Stimulated activated CD8-positive, alpha-beta memory T cell treated with anti-CD3 and anti-CD28 coated beads, Interleukin-15, amount 100 ng/mL, for 48 hours (primary cell): ENCODE measurements around the gene ADD1.
"Not testable (repeated sequence)": the region's sequence is repeated elsewhere in the genome, so short reads cannot be mapped to it uniquely, and the experiment has no call there.

ENCODE experiments used
- DNase-seq, 2 donors: peaks; one replicate each; pipeline ENCODE4 v3.0.0-alpha.2; 2020; ENCODE audit warnings: low read depth in 2 of 2

Gene ADD1

DNA sequence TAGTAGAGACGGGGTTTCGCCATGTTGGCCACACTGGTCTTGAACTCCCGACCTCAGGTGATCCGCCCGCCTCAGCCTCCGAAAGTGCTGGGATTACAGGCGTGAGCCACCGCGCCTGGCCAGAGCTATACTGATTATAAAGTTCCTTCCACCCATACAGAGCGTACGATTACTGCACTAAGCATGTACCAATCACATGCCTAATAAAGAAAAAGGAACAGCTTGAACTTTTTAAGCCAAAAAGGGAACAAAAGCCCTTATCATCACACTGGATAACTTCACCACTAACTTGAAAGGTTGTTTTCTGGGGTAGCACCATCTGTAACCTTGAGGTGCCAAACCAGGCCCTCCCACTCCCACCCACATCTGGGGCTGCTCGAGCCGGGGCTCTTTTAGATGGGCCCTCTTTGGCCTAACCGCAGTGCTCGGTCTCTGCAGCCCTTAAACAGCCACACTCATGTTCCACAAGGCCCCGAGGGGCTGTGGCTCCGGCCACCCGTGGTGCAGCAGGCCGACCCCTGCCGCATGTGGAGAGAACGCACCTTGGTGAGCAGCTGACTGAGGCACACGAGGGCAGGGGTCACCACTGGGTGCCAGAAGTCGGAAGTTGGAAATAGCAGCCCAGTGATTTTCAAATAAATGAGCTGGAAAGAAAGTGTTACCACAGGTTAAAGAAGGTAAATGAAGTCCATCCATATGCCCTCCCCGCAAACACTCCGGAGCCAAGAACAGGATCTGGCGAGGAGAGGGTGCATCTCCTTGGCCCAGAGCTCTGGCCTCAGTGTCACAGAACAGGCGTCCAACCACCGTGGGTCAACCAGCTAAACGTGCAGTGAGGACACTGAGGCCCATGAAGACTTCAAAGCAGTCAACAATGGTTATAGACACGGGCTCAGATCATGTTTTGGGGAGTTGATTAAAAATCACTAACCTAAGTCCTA lies 101.2 kb downstream of the ADD1 start:
- no peak for DNase-seq

DNA sequence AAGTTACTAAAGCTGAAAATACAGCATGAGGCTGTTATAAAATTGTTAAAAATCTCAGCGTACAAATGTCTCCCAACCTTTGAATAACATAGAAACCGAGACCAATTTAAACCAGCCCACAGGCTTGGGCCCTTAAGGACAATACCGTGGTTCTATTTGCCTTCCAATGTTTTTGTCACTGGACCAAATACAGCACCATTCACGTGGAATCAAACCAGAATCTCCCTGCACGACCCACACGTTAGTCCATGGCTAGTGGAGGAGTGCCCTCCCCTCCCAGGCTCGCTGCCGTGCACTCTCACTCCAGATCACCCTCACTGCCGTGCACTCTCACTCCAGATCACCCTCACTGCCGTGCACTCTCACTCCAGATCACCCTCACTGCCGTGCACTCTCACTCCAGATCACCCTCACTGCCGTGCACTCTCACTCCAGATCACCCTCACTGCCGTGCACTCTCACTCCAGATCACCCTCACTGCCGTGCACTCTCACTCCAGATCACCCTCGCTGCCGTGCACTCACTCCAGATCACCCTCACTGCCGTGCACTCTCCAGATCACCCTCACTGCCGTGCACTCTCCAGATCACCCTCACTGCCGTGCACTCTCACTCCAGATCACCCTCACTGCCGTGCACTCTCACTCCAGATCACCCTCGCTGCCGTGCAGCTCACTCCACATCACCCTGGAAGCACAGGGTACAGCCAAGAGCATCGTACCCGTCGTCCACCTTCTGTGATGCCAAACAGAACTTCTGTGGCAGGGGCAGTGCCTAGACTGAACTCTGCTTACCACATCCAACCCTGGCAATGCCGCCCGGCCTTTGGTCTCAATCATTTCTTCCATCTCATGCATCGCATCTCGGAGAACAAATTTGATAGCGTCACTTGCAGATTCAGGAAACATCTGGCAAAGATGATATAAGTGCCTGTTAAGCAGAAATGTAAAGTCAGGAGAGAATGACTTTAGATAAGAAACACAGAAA lies 102.3 kb downstream of the ADD1 start:
- not testable (repeated sequence) for DNase-seq

DNA sequence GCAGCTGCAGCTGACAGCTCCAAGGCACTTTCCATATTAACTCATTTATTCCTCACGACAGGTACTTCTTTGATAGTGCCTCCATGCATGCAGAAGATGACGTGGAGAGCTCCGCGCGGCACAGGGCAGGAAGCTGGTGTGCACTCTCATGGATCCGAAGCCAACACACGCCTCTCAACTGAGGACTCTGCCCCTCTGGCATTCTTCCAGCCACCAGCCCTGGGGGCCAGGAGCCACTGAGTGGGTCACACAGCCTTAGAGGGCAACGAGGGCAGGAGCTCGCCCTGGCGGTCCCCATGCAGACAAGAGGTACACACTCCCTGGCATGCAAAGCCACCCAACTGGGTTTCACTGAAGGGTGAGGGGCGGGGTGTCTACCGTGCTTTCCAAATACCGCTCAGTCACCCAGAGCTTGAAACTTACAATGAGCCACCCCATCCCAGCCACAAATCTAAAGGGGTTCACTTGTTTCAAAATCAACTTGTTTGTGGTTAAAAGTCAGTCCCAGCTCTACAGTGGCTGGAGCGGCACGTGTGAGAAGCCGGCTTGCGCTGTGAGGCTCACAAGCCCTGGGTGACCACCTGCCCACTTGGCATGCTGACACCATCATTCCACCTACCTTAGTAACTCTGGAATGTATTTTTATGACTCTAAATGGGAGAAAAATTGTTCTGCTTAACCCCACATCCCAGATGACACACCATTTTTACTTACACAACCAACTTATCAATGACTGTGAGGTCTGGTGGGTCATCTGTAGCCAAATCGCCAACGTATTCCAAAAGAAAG lies 103.4 kb downstream of the ADD1 start:
- no peak for DNase-seq

DNA sequence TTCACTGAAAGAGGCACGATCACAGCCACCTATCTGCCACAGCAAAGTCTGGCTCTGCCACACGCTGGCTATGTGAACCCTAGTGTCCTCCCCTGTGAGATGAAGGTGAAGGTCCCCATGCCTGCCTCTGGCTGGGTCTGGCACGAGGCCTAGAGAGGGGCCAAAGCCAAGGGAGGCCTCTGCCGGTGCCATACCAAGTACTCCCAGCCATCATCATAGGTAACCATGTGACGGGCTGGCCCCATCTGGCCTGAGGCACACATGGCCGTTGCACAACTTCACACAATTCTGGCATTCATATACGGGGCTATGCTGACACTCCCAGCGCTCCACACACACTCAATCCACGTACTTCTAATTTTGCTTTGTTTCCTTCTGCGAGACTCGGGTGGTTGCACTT lies 104.3 kb downstream of the ADD1 start:
- DNase-seq = no peak

DNA sequence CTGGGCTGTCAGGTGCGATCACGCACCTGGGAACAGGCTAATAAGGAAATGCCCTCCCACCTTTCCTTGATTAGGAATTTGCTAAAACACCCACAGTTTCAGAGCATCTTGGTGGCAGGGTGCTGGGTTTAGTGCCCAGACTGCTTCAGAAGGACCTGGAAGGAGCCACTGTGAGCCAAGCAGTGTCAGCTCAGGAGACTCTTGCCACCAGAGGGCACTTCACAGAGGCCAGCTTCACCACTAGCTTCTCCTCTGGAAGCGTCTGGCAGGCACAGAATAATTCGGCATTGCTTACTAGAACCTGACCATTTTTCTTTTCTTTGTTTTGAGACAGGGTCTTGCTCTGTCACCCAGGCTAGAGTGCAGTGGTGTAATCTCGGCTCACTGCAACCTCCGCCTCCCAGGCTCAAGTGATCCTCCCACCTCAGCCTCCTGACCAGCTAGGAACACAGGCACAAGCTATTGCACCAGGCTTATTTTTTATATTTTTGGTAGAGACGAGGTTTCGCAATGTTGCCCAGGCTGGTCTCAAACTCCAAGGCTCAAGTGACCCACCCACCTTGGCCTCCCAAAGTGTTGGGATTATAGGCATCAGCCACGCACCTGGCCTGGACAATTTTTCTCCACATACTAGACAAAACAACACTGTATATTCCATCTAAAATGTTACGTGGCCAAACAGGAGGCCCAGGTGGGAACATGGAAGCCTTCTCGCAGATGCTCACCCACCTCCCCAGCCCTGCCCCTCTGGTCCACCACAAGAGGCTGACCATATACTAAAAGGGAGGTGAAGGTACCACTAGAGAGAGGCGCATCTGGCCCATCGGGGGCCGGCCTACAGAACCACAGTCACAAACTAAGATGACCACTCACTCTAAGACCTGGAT lies 105.5 kb downstream of the ADD1 start:
- no peak for DNase-seq

DNA sequence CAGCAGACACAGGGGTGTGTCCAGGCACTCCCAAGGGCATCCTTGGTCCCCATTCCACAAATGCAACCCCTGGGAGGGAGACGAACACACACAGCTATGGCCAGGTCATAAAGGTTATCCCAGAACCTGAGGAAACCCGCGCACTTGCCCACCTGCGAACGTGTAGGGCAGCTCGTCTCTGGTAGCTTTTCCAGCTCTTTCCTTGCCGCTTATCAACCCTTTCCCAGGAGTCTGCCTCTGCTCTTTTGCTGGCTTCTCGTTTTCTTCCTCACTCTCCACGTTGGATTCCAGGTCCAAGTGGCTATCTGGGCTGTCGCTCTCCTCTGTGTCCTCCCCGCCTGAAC lies 106.1 kb downstream of the ADD1 start:
- DNase-seq = no peak

DNA sequence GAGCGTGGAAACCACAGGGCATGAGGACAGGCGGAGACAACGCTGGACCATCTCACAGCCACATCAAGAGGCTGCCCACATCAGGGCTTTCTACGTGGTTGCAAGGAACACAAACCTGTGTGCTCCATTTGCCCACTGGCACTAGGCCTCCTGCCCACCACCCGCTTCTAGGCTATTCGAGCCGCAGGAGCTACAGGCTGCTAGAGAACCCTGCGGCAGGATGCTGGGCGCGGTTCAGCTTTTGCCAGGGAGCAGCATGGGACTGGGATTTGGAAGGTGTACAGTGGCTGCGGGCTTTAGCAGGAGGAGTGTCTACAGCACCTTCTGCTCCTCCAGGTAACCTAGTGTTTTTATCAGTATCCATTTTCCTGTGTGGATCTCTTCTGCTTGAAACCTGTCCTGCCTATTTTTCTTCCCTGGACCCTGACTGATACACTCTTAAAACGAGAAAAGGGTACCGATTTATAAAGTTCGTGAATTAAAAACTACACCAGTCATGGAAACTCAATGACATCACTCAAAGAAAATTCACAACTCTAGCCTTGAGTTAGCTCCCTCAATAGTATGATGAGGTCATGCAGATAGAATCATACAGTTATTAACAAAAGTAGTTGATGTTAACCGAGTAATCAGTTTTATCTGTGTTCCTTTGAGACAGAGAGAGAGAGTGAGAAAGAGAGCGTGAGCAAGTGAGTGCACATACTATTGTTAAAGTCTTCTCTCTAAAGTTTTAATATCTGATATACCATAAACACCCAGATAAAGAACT lies 106.8 kb downstream of the ADD1 start:
- no peak for DNase-seq

DNA sequence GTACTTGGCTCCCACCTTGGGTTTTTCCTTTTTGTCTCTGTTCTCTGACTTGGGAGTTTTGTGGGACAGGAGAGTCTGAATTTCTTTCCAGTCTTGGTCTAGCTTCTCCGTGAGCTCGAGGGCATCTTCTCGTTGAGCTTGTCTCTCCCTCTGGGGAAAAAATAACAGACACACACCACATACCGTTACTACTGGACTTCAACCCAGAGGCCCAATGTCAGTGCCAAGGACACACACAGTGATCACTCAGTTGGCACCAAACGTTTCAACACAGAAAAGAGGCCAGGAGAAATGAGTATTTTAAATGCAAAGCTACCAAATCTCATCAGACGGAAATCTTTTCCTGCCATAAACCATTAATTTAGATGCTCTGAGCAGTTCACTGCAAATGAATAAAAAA lies 109.9 kb downstream of the ADD1 start:
- DNase-seq = no peak

DNA sequence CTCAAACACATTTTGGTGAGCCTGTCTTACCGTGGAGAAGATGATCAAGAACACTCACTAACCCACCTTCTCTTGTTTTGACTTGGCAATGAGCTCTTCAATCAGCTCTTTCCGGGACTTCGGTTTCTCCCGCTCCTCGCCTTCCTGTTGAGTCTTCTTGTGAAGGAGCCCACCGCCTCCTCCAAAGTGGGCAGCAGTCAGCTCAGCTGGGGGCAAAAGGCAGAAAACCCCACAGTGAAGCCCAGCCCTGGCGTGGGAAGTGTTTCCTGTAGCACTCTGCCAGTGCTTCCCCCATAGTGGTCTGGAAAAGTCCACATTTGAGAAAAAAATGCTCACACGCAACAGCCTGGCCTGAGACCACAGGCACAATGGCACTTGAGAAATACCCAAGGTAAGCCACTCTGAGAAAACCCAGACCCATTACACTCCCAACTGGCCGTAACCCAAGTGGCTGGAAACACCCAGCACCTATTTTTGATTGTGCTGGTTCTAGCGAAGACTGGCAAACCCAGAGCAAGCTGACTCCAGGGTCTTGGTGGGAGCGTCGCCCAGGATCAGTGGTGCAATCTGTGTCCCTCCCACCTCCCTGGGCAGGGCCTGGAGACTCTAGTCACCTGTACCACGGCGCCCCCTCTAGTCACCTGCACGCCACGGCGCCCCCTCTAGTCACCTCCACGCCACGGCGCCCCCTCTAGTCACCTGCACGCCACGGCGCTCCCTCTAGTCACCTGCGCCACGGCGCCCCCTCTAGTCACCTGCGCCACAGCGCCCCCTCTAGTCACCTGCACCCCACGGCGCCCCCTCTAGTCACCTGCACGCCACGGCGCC lies 110.9 kb downstream of the ADD1 start:
- DNase-seq = peak; percentile 82 to 86

DNA sequence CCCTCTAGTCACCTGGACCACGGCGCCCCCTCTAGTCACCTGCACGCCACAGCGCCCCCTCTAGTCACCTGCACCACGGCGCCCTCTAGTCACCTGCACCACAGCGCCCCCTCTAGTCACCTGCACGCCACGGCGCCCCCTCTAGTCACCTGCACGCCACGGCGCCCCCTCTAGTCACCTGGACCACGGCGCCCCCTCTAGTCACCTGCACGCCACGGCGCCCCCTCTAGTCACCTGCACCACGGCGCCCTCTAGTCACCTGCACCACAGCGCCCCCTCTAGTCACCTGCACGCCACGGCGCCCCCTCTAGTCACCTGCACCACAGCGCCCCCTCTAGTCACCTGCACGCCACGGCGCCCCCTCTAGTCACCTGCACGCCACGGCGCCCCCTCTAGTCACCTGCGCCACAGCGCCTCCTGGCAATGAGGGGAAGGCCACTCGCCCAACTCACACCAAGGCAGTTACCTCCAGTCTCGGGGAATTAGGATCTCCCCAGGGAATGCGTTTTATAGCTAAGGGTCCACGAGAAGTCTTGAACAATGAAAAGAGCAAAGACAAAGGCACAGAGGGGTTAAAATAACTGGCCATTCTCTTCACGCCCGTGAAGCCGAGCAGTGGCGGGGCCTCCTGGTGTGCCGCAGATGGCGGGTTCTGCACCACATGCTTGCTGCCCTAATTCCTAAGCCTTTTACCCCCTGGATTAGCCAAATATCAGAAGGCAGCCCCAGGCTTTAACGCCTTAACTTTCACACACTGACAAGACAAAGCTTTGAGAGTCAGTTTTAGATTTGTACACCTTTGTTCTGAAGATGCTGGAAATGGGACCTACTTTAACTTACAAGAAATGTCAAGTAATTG lies 111.8 kb downstream of the ADD1 start:
- not testable (repeated sequence) for DNase-seq

DNA sequence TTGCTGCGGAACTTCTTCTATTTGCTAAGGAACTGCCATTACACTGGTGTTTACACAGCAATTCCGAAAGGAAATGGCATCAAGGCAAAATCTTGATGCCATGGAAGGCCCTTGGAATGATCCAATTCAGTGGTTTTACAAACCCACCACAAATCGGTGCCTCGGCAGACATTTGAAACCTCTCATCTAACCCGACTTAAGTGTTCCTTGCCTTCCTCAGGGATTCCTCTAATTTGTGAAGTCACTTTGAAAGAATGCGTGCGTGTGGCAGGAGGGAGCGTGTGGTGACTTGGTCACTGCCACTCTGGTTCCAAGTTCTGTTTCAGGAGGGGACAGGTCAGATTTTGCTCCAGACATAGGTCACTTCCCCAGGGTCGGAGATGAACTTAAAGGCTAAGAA lies 114.8 kb downstream of the ADD1 start:
- DNase-seq = no peak

DNA sequence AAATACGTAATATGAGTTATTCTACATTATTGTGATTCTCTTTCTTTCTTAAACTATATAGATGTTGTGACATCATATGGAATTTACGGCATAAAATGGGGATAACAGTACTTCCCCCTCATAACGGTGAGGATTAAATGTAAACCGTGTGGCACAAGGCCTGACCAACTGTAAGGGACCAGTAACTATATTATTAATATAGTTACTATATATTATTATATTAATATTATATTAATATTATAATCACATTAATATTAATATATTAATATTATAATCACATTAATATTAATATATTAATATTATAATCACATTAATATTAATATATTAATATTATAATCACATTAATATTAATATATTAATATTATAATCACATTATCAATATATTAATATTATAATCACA lies 116.8 kb downstream of the ADD1 start:
- DNase-seq = not testable (repeated sequence)

DNA sequence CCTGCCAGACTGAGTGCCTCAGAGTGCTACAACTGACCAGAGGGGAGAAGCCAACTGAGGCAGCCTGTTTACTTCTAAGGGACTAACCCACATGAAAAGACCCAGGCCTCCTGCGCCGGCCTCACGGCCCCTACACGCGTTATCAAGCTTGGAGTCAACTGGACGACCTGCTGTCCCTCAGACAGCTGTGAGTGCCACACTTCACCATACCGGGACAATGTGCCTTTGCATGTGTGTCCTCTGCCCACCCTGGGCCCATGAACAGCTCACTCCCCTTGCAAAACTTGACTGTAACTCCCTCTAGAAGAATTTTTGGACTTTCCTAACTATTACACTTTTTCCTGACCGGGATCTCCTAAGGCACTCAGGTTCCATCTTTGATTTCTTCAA lies 117.8 kb downstream of the ADD1 start:
- DNase-seq = no peak

DNA sequence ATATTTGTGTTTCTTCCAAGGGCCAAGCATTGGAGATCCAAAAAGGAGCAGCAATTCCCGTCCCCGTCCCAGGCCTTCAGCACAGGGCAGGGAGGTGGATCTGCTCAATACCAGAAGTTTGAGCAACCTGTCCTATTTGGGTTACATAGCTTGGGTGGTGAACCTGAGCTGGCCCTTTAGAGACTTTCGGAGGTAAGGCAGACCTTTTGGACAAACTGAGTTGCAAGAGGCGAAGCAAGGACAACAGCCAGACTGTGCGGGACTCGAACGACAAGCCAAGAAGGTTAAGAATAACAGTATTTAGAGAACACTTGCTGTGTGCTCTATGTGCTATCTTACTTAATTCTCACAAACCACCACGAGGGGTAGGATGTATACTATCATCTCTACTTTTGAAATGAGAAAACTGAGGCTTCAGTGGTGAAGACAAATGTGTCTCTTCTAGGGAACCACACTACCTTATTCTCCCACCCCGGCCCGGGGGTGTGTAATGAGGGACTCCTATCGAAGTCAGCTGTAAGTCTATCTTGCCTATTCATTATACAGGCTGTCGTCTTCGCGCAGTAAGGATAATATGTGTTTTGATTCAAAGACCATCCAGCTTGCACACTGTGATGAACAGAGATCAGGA lies 118.3 kb downstream of the ADD1 start:
- DNase-seq = peak; percentile 61 to 78

DNA sequence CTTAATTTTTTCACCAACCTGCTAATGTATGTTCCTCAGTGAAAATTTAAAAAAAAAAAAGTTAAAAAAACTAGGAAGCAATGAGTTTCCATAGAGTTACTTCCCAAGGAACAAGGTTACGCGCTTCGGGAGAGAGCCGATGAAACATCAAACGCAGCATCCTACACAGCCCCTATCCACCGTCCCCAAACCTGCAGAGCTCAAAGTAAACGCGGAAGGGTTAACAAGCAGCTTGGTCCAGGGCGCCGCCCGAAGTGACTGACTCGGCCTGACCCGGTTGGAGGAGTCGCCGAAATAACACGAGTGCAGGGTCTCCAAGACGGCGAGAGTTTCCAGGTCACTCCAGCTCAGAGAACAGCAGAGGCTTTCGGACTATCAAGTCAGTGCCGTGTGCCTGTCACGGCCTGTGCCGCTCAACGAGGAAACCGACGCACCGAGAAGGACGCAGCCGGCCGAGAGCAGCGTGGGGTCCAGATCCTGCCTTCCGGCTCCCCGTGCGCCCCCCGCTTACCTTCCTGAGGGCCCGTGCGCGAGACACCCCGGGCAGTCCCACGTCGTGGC lies 119.0 kb downstream of the ADD1 start:
- no peak for DNase-seq

DNA sequence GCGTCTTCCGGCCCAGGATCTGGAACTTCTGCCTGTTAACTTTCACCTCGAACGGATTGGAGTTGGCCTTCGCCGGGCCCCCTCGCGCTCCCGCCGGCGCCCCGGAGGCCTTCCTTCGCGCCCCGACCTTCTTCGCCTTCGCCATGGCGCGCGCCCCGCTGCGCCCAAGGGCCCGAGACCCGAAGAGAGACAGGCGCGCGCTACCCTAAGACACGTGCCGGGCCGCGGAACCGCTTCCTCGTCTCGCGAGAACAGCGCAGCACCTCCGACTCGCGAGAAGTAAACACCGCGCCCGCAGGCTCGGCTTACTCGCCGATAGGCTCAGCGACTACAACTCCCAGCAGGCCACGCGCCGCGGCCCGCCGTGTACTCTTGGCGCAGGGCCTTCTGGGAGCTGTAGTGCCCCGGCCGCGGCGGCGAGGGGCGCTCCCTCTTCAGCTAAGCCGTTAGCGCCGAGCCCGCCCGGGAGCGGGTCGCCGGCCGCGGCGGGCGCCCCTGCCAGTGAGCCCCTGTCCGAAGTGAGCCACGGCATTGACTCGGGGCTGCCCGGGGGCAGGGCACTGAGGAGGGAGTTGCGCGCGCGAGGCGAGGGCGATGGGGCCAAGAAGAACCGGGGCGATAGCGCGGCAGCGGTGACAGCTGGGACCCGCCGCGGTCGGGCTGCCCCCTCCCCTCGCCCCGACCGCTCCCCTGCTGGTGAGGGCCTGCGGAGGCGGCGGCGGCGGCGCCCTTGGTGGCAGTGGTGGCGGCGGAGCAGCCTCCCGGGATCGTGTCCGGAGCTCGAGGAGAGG lies 119.7 kb downstream of the ADD1 start, which contains the start of the genes GRK4 and NOP14:
Gene GRK4, plus strand, starts transcription at position 397 of the 791 bp plus-strand sequence. CDS start 500 bp downstream, outside the sequence.
Gene NOP14, minus strand, starts transcription at position 232 of the 791 bp plus-strand sequence. Its CDS starts 87 bp downstream, at position 145.
- DNase-seq = peak; percentile 96 to 97
